ENCODE data around the gene RNF20. TPM values are rescaled to one million over a fixed set of nuclear protein-coding genes. Genes with fewer than 3 reads are reported as not detected.
"Not testable (repeated sequence)": the region's sequence is repeated elsewhere in the genome, so short reads cannot be mapped to it uniquely, and the experiment has no call there.

The RNF20 gene
- total and polyA plus RNA-seq, 7 experiments from 2014 or later, result 30.5 to 67.8 (median 45.9) TPM

DNA sequence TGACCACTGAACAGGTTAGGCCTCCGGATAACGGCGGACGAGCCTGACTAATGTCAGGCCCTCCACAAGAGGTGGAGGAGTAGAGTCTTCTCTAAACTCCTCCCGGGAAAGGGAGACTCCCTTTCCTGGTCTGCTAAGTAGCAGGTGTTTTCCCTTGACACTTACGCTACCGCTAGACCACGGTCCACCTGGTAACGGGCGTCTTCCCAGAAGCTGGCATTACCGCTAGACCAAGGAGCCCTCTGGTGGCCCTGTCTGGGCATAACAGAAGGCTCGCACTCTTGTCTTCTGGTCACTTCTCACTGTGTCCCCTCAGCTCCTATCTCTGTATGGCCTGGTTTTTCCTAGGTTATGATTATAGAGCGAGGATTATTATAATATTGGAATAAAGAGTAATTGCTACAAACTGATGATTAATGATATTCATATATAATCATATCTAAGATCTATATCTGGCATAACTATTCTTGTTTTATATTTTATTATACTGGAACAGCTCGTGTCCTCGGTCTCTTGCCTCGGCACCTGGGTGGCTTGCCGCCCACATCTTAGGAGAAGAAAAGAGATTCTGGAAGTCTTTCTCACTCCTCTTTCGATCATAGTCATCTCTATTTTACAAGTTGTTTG lies 15.9 kb downstream of the RNF20 start:
- Mint-ChIP-seq H3K27ac (peak overlapping the region in 1 of 9 donors; percentile 38), H3K36me3 (peaks cover 46 to 91% (median 72%) of the 10 kb centered on the region in 5 donors)
- H3K9me3 Mint-ChIP-seq; H3K4me3 Mint-ChIP-seq; H3K9me3 ChIP-seq (ENCODE audit: control insufficient read depth in 2 of 3, low read length in 3 of 3); ATAC-seq; H3K4me1 Mint-ChIP-seq; POLR2A ChIA-PET; H3K27ac ChIP-seq (ENCODE audit: low read depth, low read length); CTCF ChIA-PET; H3K27me3 ChIP-seq (ENCODE audit: control insufficient read depth in 2 of 2, insufficient read depth in 2 of 2, low read length in 2 of 2); DNase-seq; H3K4me1 ChIP-seq (ENCODE audit: control insufficient read depth in 2 of 2, insufficient read depth in 2 of 2, low read length in 2 of 2); H3K27me3 Mint-ChIP-seq; H3K4me3 ChIP-seq (ENCODE audit: low read length): not testable (repeated sequence)
- peaks cover 27 to 87% (median 44%) of the 10 kb centered on the region in 3 experiments for H3K36me3 ChIP-seq (ENCODE audit: control insufficient read depth in 2 of 3, insufficient read depth in 3 of 3, low read length in 3 of 3)
- intact Hi-C loops (cut with micrococcal nuclease), result loop anchor here in 1 of 2 donors (2.0 kb wide), 1 partner anchor 17 kb away; no protein-coding TSS in a partner anchor

DNA sequence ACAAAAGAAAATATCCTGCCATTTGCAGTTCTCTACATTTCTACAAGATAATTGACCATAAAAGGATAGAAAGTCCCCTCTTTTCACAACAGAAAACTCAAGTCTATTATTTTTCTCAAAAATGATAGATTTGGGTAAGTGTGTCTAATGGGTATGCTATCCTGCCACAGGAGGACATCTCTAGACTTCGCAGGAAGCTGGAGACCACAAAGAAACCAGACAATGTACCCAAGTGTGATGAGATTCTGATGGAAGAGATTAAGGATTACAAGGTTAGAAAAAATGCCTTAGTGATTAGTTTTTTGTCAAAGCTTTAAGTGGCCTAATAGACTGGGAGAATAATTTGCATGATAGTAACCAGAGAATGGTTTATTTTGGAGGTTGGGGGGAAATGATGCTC lies 28.1 kb downstream of the RNF20 start:
- Histone ChIP-seq H3K27me3 (ENCODE audit: control insufficient read depth in 2 of 2, insufficient read depth in 2 of 2, low read length in 2 of 2) (no peaks in the 10 kb centered on the region), H3K27ac (ENCODE audit: low read depth, low read length) (no peak overlapping the region), H3K9me3 (ENCODE audit: control insufficient read depth in 2 of 3, low read length in 3 of 3) (no peaks in the 10 kb centered on the region), H3K4me1 (ENCODE audit: control insufficient read depth in 2 of 2, insufficient read depth in 2 of 2, low read length in 2 of 2) (peaks cover 0 to 9% of the 10 kb centered on the region in 2 donors), H3K4me3 (ENCODE audit: low read length) (no peak overlapping the region), H3K36me3 (ENCODE audit: control insufficient read depth in 2 of 3, insufficient read depth in 3 of 3, low read length in 3 of 3) (peaks cover 11 to 54% (median 14%) of the 10 kb centered on the region in 3 experiments)
- Mint-ChIP-seq H3K36me3 (peaks cover 42 to 90% (median 70%) of the 10 kb centered on the region in 5 donors), H3K4me1 (peaks cover 8 to 44% (median 35%) of the 10 kb centered on the region in 7 donors), H3K4me3 (no peak overlapping the region), H3K27ac (peak overlapping the region in 7 of 9 donors; percentile 1 to 87 (median 21)), H3K9me3 (peaks cover 0 to 14% (median 0%) of the 10 kb centered on the region in 11 donors), H3K27me3 (no peaks in the 10 kb centered on the region)
- DNase-seq (no peak), ATAC-seq (peak; percentile 56)
- POLR2A ChIA-PET, result no interaction called here
- CTCF ChIA-PET, result interaction anchor here (0.7 to 1.0 kb wide), 2 partner anchors 11 to 150 kb away, joined by 3 to 4 read pairs; no protein-coding TSS in a partner anchor
- intact Hi-C loops (cut with micrococcal nuclease), result loop anchor here in 1 of 2 donors (1.0 kb wide), 1 partner anchor 9 kb away; no protein-coding TSS in a partner anchor

DNA sequence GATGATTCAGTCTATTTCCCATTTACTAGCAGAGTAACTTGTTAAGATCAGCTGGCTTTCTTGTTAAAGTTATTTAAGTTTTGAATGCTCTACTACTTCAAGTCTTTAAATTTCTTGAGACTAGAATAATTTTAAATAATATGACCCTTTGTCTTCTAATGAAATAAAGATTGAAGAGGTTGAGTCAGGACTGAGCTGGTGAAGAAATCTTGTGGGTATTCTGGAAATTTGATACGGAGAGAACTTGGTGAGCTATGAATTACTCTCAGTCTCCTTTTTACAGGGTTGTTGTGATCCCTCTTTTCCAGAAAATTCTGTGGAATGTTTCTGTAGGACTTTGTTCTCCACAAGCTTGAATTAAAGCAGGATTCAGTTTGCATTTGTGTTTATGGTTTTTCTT lies 29.3 kb downstream of the RNF20 start:
- ATAC-seq, result no peak
- Histone ChIP-seq H3K36me3 (ENCODE audit: control insufficient read depth in 2 of 3, insufficient read depth in 3 of 3, low read length in 3 of 3) (peaks cover 11 to 42% (median 14%) of the 10 kb centered on the region in 3 experiments), H3K4me3 (ENCODE audit: low read length) (no peak overlapping the region), H3K27me3 (ENCODE audit: control insufficient read depth in 2 of 2, insufficient read depth in 2 of 2, low read length in 2 of 2) (no peaks in the 10 kb centered on the region), H3K27ac (ENCODE audit: low read depth, low read length) (no peak overlapping the region), H3K9me3 (ENCODE audit: control insufficient read depth in 2 of 3, low read length in 3 of 3) (no peaks in the 10 kb centered on the region), H3K4me1 (ENCODE audit: control insufficient read depth in 2 of 2, insufficient read depth in 2 of 2, low read length in 2 of 2) (peaks cover 0 to 21% of the 10 kb centered on the region in 2 donors)
- Mint-ChIP-seq H3K27ac (no peak overlapping the region), H3K9me3 (peaks cover 0 to 13% (median 0%) of the 10 kb centered on the region in 11 donors), H3K36me3 (peaks cover 36 to 84% (median 62%) of the 10 kb centered on the region in 5 donors), H3K4me1 (peaks cover 11 to 56% (median 47%) of the 10 kb centered on the region in 7 donors), H3K27me3 (no peaks in the 10 kb centered on the region), H3K4me3 (no peak overlapping the region)
- ChIA-PET CTCF (interaction anchor here (0.6 to 1.5 kb wide), 4 partner anchors 10 to 104 kb away, joined by 3 read pairs; no protein-coding TSS in a partner anchor), POLR2A (interaction anchor here (0.9 kb wide), 1 partner anchor 10 kb away, joined by 4 read pairs; no protein-coding TSS in a partner anchor)
- intact Hi-C loops (cut with micrococcal nuclease), result no loop called here
- DNase-seq, result no peak

DNA sequence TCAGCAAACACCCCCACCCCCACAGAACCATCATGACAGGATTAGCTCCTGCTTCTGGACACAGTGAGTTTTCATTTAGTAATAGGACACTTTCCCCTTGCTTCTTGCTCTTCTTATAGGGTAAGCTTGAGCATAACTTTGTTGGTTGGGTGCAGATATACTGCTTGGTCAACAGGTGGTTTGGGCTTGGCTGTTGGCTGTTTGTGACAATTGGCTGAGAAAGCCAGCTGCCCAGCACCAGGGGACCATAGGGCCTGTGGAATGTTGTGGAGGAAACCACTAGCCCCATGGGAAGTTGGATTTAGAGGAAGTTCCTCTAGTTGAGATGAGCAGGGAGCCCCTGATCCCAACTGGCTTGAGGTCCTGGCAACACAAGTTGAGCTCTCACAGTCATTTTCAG lies 30.6 kb downstream of the RNF20 start:
- DNase-seq (no peak), ATAC-seq (no peak)
- Histone ChIP-seq H3K4me1 (ENCODE audit: control insufficient read depth in 2 of 2, insufficient read depth in 2 of 2, low read length in 2 of 2) (peaks cover 0 to 34% of the 10 kb centered on the region in 2 donors), H3K4me3 (ENCODE audit: low read length) (no peak overlapping the region), H3K9me3 (ENCODE audit: control insufficient read depth in 2 of 3, low read length in 3 of 3) (no peaks in the 10 kb centered on the region), H3K36me3 (ENCODE audit: control insufficient read depth in 2 of 3, insufficient read depth in 3 of 3, low read length in 3 of 3) (peaks cover 11 to 37% (median 14%) of the 10 kb centered on the region in 3 experiments), H3K27ac (ENCODE audit: low read depth, low read length) (no peak overlapping the region), H3K27me3 (ENCODE audit: control insufficient read depth in 2 of 2, insufficient read depth in 2 of 2, low read length in 2 of 2) (no peaks in the 10 kb centered on the region)
- ChIA-PET POLR2A (no interaction called here), CTCF (interaction anchor here (1.1 to 1.5 kb wide), 4 partner anchors 8 to 105 kb away, joined by 3 read pairs; no protein-coding TSS in a partner anchor)
- intact Hi-C loops (cut with micrococcal nuclease), result no loop called here
- Mint-ChIP-seq H3K27ac (no peak overlapping the region), H3K27me3 (no peaks in the 10 kb centered on the region), H3K4me3 (no peak overlapping the region), H3K9me3 (peaks cover 0 to 1% (median 0%) of the 10 kb centered on the region in 11 donors), H3K4me1 (peaks cover 11 to 58% (median 49%) of the 10 kb centered on the region in 7 donors), H3K36me3 (peaks cover 25 to 72% (median 50%) of the 10 kb centered on the region in 5 donors)

DNA sequence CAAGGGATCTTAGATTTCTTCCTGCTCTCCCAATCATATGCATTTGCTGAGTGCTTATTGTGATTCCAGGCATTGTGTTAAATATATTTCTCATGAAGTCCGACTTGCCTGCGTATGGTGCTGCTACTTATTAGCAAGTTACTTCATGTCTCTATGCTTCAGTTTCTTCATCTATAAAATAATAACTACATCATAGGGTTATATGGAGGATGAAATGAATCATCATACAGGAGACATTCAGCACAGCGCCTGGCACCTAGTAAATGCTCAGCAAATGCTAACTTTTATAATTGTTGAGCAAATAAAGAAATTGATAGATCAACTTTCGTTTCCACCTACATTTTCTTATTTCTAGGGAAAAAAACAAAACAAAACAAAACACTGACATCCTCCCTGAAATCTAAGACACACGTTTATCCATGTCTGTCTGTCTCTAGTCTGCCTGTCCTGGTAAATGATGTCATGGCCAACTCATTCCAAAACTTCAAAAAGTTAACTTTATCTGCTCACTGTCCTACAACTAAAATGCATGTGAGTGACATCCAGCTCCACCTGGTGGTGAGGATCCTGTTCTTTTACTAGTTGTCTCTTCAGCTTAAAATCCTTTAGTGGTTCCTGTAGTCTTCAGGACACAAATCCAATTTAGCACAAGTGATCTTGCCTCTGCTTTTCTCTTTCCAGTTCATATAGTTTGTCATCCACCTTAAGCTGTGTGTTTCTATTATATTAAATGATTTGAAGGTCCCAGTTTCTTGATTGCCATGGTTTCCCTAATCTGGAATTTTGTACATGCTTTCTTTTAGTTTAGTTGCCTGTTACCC lies 33.5 kb downstream of the RNF20 start:
- DNase-seq (peak in 6 of 9 donors; percentile 15 to 51 (median 44)), ATAC-seq (no peak)
- Histone ChIP-seq H3K36me3 (ENCODE audit: control insufficient read depth in 2 of 3, insufficient read depth in 3 of 3, low read length in 3 of 3) (peaks cover 6 to 19% (median 8%) of the 10 kb centered on the region in 3 experiments), H3K27ac (ENCODE audit: low read depth, low read length) (no peak overlapping the region), H3K4me1 (ENCODE audit: control insufficient read depth in 2 of 2, insufficient read depth in 2 of 2, low read length in 2 of 2) (peaks cover 4 to 53% of the 10 kb centered on the region in 2 donors), H3K27me3 (ENCODE audit: control insufficient read depth in 2 of 2, insufficient read depth in 2 of 2, low read length in 2 of 2) (no peaks in the 10 kb centered on the region), H3K9me3 (ENCODE audit: control insufficient read depth in 2 of 3, low read length in 3 of 3) (no peaks in the 10 kb centered on the region), H3K4me3 (ENCODE audit: low read length) (no peak overlapping the region)
- peaks cover 12 to 45% (median 24%) of the 10 kb centered on the region in 5 donors for H3K36me3 Mint-ChIP-seq
- H3K27ac Mint-ChIP-seq, result peak overlapping the region in 8 of 9 donors; percentile 22 to 98 (median 93)
- no peaks in the 10 kb centered on the region for H3K27me3 Mint-ChIP-seq
- peak overlapping the region in 2 of 10 donors; percentile 2 to 4 for H3K4me3 Mint-ChIP-seq
- POLR2A ChIA-PET, result interaction anchor here (0.7 to 1.5 kb wide), 5 partner anchors 8 to 33 kb away, joined by 3 to 5 read pairs (median 4); partner anchors contain the start of gene RNF20
- H3K9me3 Mint-ChIP-seq, result no peaks in the 10 kb centered on the region
- CTCF ChIA-PET, result interaction anchor here (0.5 to 3.2 kb wide), 5 partner anchors 22 to 108 kb away, joined by 3 to 8 read pairs (median 7); partner anchors contain the start of gene RNF20
- H3K4me1 Mint-ChIP-seq, result peaks cover 22 to 60% (median 54%) of the 10 kb centered on the region in 7 donors
- intact Hi-C loops (cut with micrococcal nuclease), result loop anchor here (1.0 to 5.0 kb wide), 5 partner anchors 10 to 108 kb away; partner anchors contain the start of gene RNF20 (in 1 of the 2)

All from naive thymus-derived CD4-positive, alpha-beta T cell (primary cell).